ENCODE data around the gene CHGA.

The CHGA gene

GRCh38 chr14:92903359-92903758 is 19.6 kb upstream of the CHGA start:
- no peak for DNase-seq (ENCODE audit: low read depth in 2 of 2)

GRCh38 chr14:92905667-92906066 is 17.3 kb upstream of the CHGA start:
- no peak for DNase-seq (ENCODE audit: low read depth in 2 of 2)

- DNase-seq (ENCODE audit: low read depth in 2 of 2), result no peak
Measured at GRCh38 chr14:92906420-92906819, 16.5 kb upstream of the CHGA start.

GRCh38 chr14:92906823-92907222 is 16.1 kb upstream of the CHGA start:
- no peak for DNase-seq (ENCODE audit: low read depth in 2 of 2)

GRCh38 chr14:92907316-92907911 is 15.5 kb upstream of the CHGA start:
- DNase-seq (ENCODE audit: low read depth in 2 of 2), result no peak

- no peak for DNase-seq (ENCODE audit: low read depth in 2 of 2)
Measured at GRCh38 chr14:92914087-92914656, 8.8 kb upstream of the CHGA start.

- no peak for DNase-seq (ENCODE audit: low read depth in 2 of 2)
Measured at GRCh38 chr14:92916201-92916600, 6.7 kb upstream of the CHGA start.

- no peak for DNase-seq (ENCODE audit: low read depth in 2 of 2)
Measured at GRCh38 chr14:92917041-92917940, 5.7 kb upstream of the CHGA start.

GRCh38 chr14:92917956-92918355 is 5.0 kb upstream of the CHGA start:
- no peak for DNase-seq (ENCODE audit: low read depth in 2 of 2)

- DNase-seq (ENCODE audit: low read depth in 2 of 2), result no peak
Measured at GRCh38 chr14:92920001-92920400, 2.9 kb upstream of the CHGA start.

- DNase-seq (ENCODE audit: low read depth in 2 of 2), result no peak
Measured at GRCh38 chr14:92922155-92922735, 705 bp upstream of the CHGA start.

- no peak for DNase-seq (ENCODE audit: low read depth in 2 of 2)
Measured at GRCh38 chr14:92923744-92924103, 774 bp downstream of the CHGA start.

GRCh38 chr14:92924247-92924646 is 1.3 kb downstream of the CHGA start:
- DNase-seq (ENCODE audit: low read depth in 2 of 2), result no peak

GRCh38 chr14:92925446-92925845 is 2.5 kb downstream of the CHGA start:
- no peak for DNase-seq (ENCODE audit: low read depth in 2 of 2)

- no peak for DNase-seq (ENCODE audit: low read depth in 2 of 2)
Measured at GRCh38 chr14:92926180-92926845, 3.4 kb downstream of the CHGA start.

- DNase-seq (ENCODE audit: low read depth in 2 of 2), result no peak
Measured at GRCh38 chr14:92926931-92927330, 4.0 kb downstream of the CHGA start.

- no peak for DNase-seq (ENCODE audit: low read depth in 2 of 2)
Measured at GRCh38 chr14:92927349-92928257, 4.7 kb downstream of the CHGA start.

- no peak for DNase-seq (ENCODE audit: low read depth in 2 of 2)
Measured at GRCh38 chr14:92928258-92928629, 5.3 kb downstream of the CHGA start.

GRCh38 chr14:92928961-92929688 is 6.2 kb downstream of the CHGA start:
- no peak for DNase-seq (ENCODE audit: low read depth in 2 of 2)

Data from stimulated activated CD8-positive, alpha-beta memory T cell treated with anti-CD3 and anti-CD28 coated beads, Interleukin-7, amount 100 ng/mL, for 1 hour (primary cell).